PC-3 (cell line): ENCODE measurements around the gene PLA2G2E. TPM values are rescaled to one million over a fixed set of nuclear protein-coding genes. Genes with fewer than 3 reads are reported as not detected.

Source experiments
- ATAC-seq: fragments of 200-7000 bp; cut with Tn5 transposase; 2 replicates; pipeline ENCODE4 v1.9.1; 2020; ENCODE audit warnings: mild to moderate bottlenecking, moderate library complexity
- BruUV-seq: library from RNA; stranded (reverse); fragments of 400-500 nt; replicated peaks from 2 replicates; lab custom pipeline; 2021; lab: Mats Ljungman, UMichigan
- CTCF ChIA-PET: fragments of 300-600 bp; sonication (Branson Sonifier 250); formaldehyde crosslinking; loops from one replicate; lab custom pipeline; 2022; ENCODE audit warnings: antibody characterized with exemption; lab: Charles Lee
- POLR2A ChIA-PET: fragments of 300-600 bp; sonication (Branson Sonifier 250); formaldehyde crosslinking; loops from one replicate; lab custom pipeline; 2022; ENCODE audit warnings: antibody characterized with exemption; ENCODE audit not compliant: unreplicated experiment; lab: Charles Lee
- DNase-seq: peaks from one replicate; pipeline ENCODE4 v3.0.0-alpha.2; 2015
- H2AFZ ChIP-seq: fragments of 300-600 bp; sonication (generic); 2 replicates; pipeline ENCODE4 v1.6.0; 2016; ENCODE audit warnings: antibody characterized with exemption, low read length
- H3F3A ChIP-seq: fragments of 300-600 bp; sonication (generic); one replicate; pipeline ENCODE4 v1.6.0; 2017; ENCODE audit warnings: antibody characterized with exemption, low read length, control low read depth, mild to moderate bottlenecking; ENCODE audit not compliant: unreplicated experiment
- H3K27ac ChIP-seq: fragments of 300-600 bp; sonication (generic); 2 replicates; pipeline ENCODE4 v1.5.1; 2016; ENCODE audit warnings: mild to moderate bottlenecking, low read length
- H3K27me3 ChIP-seq: fragments of 300-600 bp; sonication (generic); 2 replicates; pipeline ENCODE4 v1.6.1; 2016; ENCODE audit warnings: low read length, mixed read lengths
- H3K36me3 ChIP-seq: fragments of 300-600 bp; sonication (generic); 2 replicates; pipeline ENCODE4 v1.6.1; 2016; ENCODE audit warnings: low read depth, mixed run types, low read length, mixed read lengths
- H3K4me1 ChIP-seq: fragments of 300-600 bp; sonication (generic); 2 replicates; pipeline ENCODE4 v1.5.1; 2016; ENCODE audit warnings: low read length; ENCODE audit not compliant: insufficient read depth
- H3K4me2 ChIP-seq: fragments of 300-600 bp; sonication (generic); 2 replicates; pipeline ENCODE4 v1.6.0; 2016; ENCODE audit warnings: low read length
- H3K4me3 ChIP-seq: fragments of 300-600 bp; sonication (generic); 2 replicates; pipeline ENCODE4 v1.5.1; 2016; ENCODE audit warnings: mild to moderate bottlenecking, low read length, mixed read lengths
- H3K79me2 ChIP-seq: fragments of 300-600 bp; sonication (generic); 2 replicates; pipeline ENCODE4 v1.6.1; 2017; ENCODE audit warnings: low read length, mixed read lengths
- H3K9ac ChIP-seq: fragments of 300-600 bp; sonication (generic); 2 replicates; pipeline ENCODE4 v1.6.0; 2016; ENCODE audit warnings: mild to moderate bottlenecking, low read length
- H3K9me2 ChIP-seq: fragments of 300-600 bp; sonication (generic); replicated peaks from 2 replicates; pipeline ENCODE4 v1.6.1; 2016; ENCODE audit warnings: mixed run types, low read length, mixed read lengths
- H3K9me3 ChIP-seq: fragments of 300-600 bp; sonication (generic); 2 replicates; pipeline ENCODE4 v1.6.1; 2016; ENCODE audit warnings: low read length, mixed read lengths
- H4K20me1 ChIP-seq: fragments of 300-600 bp; sonication (generic); 2 replicates; pipeline ENCODE4 v1.6.1; 2016; ENCODE audit warnings: low read length, mixed read lengths
- EZH2 ChIP-seq: fragments of 300-600 bp; sonication (generic); IDR thresholded peaks from one replicate; pipeline ENCODE4 v1.6.1; 2017; ENCODE audit warnings: antibody characterized with exemption, mild to moderate bottlenecking, low read length; ENCODE audit not compliant: unreplicated experiment
- EZH2phosphoT487 ChIP-seq: fragments of 300-600 bp; sonication (generic); IDR thresholded peaks from 2 replicates; pipeline ENCODE4 v1.6.1; 2018; ENCODE audit warnings: mild to moderate bottlenecking, antibody characterized with exemption, low read length, borderline replicate concordance
- intact Hi-C: fragments of 100-400 bp; cut with micrococcal nuclease; formaldehyde crosslinking; loops from 2 replicates; pipeline ENCODE4 v1.9.0; 2023
- total RNA-seq: library from RNA; depleted of rRNA; stranded (reverse); fragments of >200 nt; gene quantifications from 2 replicates; pipeline ENCODE4 v1.2.3, GENCODE V29; 2014
- TF ChIP-seq, protein P1 (sequence below): fragments of 300-600 bp; sonication (generic); conservative IDR thresholded peaks from 2 replicates; pipeline ENCODE4 v1.5.1; 2017; ENCODE audit warnings: antibody characterized with exemption, low read depth, mild to moderate bottlenecking, low read length

PLA2G2E gene
- total RNA-seq, 1 experiment from 2014 or later = not detected

DNA sequence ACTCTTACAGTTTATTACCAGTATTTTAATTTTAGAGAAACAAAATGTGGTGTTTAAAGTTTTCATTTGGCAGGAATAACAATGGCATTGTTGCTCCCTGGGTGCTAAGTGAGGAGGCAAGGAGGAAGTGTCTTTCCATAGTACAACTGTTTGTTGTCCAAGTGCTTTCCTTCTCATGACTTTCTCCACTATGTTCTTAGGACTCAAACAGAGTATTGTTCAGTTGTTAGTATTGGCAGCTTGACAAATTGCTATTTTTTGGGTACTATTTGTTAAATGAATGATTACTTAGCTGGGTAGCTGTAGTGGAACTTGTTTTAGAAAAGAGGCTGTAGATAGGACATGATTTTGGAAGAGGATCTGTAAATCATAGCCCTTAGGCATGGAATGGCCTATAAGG, 33.8 kb downstream of the PLA2G2E start:
- H3K79me2 ChIP-seq = peaks cover 91% of the 10 kb centered on the region
- no peaks in the 10 kb centered on the region for H3K9me3 ChIP-seq
- H3K9ac ChIP-seq = no peak overlapping the region
- DNase-seq = no peak
- no peak overlapping the region for H2AFZ ChIP-seq
- H3K9me2 ChIP-seq = no peaks in the 10 kb centered on the region
- H3K4me1 ChIP-seq = peaks cover 63% of the 10 kb centered on the region
- no peak overlapping the region for H3K4me3 ChIP-seq
- no peak for TF ChIP-seq EZH2
- TF ChIP-seq EZH2phosphoT487 = no peak
- ChIA-PET POLR2A (interaction anchor here (0.7 kb wide), 1 partner anchor 31 kb away, joined by 4 read pairs; no protein-coding TSS in a partner anchor), CTCF (no interaction called here)
- H4K20me1 ChIP-seq = peaks cover 53% of the 10 kb centered on the region
- no peak overlapping the region for H3K27ac ChIP-seq
- H3F3A ChIP-seq = peaks cover 12% of the 10 kb centered on the region
- H3K36me3 ChIP-seq = peaks cover 35% of the 10 kb centered on the region
- BruUV-seq = no TSS peak
- no peak overlapping the region for H3K4me2 ChIP-seq
- no peak for ATAC-seq
- intact Hi-C loops = no loop called here
- no peaks in the 10 kb centered on the region for H3K27me3 ChIP-seq

DNA sequence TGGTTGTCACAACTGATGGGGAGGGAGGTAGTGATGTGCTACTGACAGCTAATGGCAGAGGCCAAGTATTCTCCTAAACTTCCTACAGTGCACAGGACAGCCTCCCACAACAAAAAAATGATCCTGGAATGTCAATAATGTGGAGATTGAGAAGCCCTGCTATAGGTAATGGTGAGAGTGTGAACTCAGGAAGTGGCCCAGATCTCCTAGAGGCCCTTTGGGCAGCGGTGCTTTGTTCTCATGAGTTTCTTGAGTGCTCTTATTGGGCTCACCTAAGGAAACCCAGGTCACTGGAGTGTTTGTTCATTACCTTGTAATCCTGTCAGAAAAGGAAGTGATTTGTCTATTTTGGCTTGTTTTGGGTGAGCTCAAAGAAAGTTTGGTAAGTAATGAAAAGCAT, 35.3 kb downstream of the PLA2G2E start:
- Histone ChIP-seq H3F3A (peaks cover 6% of the 10 kb centered on the region), H3K9me3 (no peaks in the 10 kb centered on the region), H3K4me1 (peaks cover 58% of the 10 kb centered on the region), H3K27me3 (no peaks in the 10 kb centered on the region), H3K4me2 (no peak overlapping the region), H3K36me3 (peaks cover 28% of the 10 kb centered on the region), H2AFZ (no peak overlapping the region), H3K9me2 (no peaks in the 10 kb centered on the region), H3K4me3 (no peak overlapping the region), H3K9ac (no peak overlapping the region), H3K79me2 (peaks cover 100% of the 10 kb centered on the region), H3K27ac (no peak overlapping the region), H4K20me1 (peaks cover 62% of the 10 kb centered on the region)
- POLR2A ChIA-PET = no interaction called here
- TF ChIP-seq, protein P1, sequence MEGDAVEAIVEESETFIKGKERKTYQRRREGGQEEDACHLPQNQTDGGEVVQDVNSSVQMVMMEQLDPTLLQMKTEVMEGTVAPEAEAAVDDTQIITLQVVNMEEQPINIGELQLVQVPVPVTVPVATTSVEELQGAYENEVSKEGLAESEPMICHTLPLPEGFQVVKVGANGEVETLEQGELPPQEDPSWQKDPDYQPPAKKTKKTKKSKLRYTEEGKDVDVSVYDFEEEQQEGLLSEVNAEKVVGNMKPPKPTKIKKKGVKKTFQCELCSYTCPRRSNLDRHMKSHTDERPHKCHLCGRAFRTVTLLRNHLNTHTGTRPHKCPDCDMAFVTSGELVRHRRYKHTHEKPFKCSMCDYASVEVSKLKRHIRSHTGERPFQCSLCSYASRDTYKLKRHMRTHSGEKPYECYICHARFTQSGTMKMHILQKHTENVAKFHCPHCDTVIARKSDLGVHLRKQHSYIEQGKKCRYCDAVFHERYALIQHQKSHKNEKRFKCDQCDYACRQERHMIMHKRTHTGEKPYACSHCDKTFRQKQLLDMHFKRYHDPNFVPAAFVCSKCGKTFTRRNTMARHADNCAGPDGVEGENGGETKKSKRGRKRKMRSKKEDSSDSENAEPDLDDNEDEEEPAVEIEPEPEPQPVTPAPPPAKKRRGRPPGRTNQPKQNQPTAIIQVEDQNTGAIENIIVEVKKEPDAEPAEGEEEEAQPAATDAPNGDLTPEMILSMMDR = no peak
- BruUV-seq = no TSS peak
- CTCF ChIA-PET = no interaction called here
- ATAC-seq = peak; percentile 23
- DNase-seq = no peak
- intact Hi-C loops = no loop called here

DNA sequence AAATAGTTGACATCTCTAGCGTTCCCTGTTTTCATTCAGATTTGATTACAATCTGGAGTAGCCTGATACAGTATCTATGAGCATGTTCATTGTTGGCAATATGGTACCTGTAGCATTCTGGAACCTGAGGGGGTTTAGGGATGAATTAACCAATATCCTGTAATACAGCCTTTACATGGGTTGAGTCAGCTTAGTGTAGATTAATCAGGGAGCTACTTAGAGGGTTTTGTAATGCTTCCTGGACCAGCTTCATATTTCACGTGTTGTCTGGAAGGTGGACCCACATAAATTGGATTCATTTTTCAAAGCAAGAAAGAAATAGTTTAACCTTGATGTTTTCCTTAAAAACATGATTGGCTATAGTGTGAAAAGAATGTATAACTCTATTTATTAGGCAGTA, 37.6 kb downstream of the PLA2G2E start:
- Histone ChIP-seq H3K9ac (no peak overlapping the region), H3K27me3 (no peaks in the 10 kb centered on the region), H3K4me2 (peak overlapping the region; percentile 95; the same call in 1 of the 2 replicates), H2AFZ (no peak overlapping the region), H3K4me3 (no peak overlapping the region), H4K20me1 (peaks cover 67% of the 10 kb centered on the region), H3K79me2 (peaks cover 86% of the 10 kb centered on the region), H3K36me3 (peaks cover 8% of the 10 kb centered on the region), H3K4me1 (peaks cover 36% of the 10 kb centered on the region), H3F3A (no peaks in the 10 kb centered on the region), H3K9me2 (no peaks in the 10 kb centered on the region), H3K27ac (no peak overlapping the region), H3K9me3 (no peaks in the 10 kb centered on the region)
- BruUV-seq = no TSS peak
- POLR2A ChIA-PET = no interaction called here
- peak; percentile 37 for DNase-seq
- TF ChIP-seq, protein P1 = no peak
- TF ChIP-seq EZH2 (no peak), EZH2phosphoT487 (no peak)
- no peak for ATAC-seq
- intact Hi-C loops = no loop called here
- CTCF ChIA-PET = no interaction called here
